GM21447 (cell line): ENCODE data around the gene PHF12.

Experiments
- ATAC-seq: cut with Tn5 transposase; IDR thresholded peaks from one replicate; pipeline ENCODE4 v1.9.1; 2021; ENCODE audit not compliant: unreplicated experiment

PHF12 gene

GRCh38 chr17:28951428-28951990 lies at the start of gene PHF12:
Gene PHF12, minus strand, starts transcription at chr17:28951518. Its CDS starts 558 bp downstream, at chr17:28950960.
- peak; percentile 52 for ATAC-seq

GRCh38 chr17:29000973-29001372 lies 49.7 kb upstream of the PHF12 start:
- no peak for ATAC-seq

DNA sequence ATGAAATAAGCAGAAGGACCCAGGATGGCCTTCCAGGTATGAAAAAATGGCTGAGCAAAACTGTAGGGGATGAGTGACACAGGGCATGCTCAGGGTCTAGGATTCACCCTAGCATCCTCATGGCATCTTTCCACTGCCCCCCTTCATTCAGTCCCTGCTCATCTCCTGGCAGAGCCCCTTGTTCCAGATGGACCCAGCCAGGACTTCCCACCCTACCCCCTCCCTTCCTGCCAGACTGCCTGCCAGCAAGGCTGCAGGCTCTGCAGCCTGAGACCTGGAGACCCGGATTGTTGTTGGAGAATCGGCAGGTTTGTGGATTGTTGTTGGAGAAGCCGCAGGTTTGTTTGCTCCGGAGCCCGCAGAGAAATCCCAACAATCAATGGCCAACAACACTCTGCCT lies 47.9 kb upstream of the PHF12 start:
- ATAC-seq: no peak

DNA sequence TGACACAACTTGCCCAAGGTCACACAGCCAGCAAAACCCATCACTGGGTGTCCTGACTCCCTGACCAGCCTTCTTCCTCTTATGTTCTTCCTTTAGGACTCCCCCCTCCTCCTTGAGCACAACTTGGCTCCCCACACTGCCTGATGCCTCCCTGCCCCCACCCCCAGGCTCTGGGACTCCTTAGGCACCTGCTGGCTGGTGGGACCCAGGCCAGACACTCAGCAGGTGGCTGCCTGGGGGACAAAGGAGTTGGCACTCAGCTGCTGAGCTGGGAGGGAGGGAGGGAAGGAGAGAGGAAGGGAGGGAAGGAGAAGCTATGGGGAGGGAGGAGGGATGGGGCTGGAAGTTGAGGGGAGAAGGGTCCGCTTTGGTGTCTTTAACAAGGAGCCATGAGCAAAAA lies 46.5 kb upstream of the PHF12 start:
- ATAC-seq: no peak

DNA sequence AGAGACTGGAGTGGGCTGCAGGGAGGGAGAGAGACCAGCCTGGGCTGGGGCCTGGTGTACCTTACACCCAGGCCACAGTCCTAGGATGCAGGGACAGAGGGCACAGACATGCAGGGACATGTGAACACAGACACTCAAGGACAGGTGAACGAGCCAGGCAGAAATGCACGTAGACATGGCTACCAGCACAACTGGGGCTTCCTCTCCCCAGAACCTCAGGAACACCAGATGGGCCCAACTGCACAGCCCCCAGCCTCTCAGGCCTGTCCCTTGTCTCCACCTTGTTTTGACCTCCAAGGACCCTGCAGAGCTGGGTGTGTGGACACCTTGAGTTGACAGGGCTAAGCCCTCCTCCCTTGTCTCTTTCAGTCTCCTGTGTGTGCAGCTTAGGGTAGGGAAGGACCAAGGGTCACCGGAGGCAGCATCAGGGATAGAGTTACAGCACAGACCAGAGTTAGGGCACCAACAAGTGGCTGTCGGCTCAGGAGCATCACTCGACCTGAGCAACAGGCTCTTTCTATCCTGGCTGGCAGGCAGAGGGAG lies 45.3 kb upstream of the PHF12 start:
- no peak for ATAC-seq

DNA sequence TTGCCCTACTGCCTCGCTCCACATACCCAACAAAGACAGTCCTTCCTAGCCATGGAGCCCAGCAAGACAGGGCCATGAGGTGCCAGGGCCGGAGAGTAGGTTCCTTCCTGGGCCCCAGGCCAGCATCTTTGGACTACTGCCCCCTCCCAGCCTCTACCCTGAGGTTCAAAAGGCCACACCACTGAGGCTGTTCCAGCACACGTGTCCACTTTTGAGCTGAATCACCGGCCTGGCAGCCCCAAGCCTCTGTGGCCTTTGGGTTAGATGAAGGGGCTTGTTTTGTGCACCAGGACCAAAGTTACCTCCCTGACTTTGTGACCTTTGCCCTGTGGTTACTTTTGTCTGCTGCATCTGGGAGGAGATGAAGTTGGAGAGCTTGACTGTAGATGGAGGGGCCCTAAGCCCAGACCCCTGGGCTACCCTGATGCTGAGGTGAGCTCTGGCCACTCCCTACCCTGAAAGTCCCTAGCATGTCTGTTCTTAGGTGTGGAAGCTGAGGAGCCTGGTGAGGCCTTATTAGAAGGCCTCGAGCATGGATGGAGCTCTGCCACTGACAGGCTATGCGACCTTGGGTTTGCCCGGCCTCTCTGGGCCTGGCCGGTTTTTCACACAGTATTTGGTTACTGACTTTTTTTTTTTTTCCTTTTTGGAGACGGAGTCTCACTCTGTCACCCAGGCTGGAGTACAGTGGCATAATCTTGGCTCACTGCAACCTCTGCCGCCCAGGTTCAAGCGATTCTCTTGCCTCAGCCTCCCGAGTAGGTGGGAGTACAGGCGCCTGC lies 42.5 kb upstream of the PHF12 start:
- ATAC-seq: no peak

DNA sequence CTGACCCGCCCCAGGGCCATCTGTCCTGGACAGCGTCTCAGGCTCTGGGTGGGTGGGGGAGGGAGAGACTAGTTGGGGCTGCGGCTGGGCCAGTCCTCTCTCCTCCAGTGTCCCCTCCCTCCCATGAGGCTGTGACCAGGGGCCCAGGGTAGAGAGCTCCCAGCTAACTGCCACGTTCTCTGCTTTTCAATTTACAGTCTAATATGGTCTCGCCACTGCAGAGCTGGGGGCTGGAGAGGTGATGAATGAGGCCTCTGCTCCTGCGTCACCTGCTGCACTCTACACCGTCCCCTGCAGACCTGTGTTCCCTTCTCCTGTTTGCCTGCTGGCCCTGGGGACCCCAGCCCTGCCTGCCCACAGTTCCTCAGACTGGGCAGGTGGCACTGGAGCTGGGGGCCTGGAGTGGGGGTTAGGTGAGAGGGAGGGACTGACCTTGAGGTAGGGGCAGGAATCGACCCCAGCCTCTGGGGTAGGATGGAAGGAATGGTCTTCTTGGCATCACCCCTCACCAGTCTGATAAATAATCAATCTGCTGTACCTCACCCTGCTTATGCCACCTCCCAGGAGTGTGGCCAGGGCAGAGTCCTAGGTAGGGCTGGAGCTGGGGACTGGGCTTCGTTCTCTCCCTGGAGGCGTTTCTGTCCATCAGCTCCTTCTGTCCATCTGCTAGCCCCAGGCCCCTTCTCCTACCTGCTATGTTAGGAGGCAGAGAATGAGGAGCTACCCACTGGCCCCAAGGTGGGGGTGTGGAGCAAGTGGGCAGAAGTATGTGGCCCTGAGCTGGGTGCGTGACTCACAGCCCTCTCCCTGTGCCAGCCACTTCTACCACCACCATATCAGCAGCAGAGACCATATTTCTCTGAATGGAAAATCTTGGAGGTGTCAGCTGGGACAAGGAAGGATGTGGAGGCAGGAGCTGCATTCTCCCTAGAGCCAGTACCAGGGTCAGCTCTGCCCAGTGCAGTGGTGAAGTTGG lies 41.6 kb upstream of the PHF12 start:
- no peak for ATAC-seq

DNA sequence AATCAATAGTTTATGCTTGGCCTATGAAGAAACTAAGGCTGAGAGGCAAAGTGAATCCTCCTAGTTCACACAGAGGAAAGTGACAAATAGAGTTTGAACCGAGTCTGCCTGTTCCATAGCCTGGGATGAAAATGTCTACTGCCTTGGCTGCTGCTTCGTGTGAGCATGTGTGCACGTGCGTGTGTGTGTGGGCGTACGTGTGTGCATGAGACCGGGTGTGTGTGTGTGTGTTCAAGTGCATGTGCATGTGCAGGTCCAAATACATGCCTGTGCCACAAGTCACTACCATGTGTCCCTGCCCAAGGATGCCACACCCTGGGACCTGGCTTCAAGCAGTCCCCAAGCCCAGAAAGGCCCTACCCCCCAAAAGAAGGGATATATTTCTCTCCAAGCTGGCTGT lies 40.9 kb upstream of the PHF12 start:
- no peak for ATAC-seq

GRCh38 chr17:28991779-28992178 lies 40.5 kb upstream of the PHF12 start:
- no peak for ATAC-seq

DNA sequence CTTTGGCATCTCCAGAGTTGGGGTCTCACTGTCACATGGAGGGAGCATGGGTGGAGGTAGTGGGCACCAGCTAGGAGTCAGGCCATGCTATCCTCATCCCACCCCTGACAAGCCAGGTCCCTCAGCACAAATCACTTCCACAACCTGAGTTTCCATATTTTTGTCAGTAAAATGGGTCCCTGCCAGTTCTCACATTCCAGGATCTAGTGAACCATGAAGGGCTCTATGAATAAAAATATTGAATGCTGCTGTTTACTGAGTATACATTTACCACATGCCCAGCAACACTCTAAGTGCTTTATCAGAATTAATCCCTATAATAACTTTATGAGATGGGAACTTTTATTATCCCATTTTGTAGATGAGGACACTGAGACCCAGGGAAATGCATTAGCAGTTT lies 37.7 kb upstream of the PHF12 start:
- no peak for ATAC-seq

DNA sequence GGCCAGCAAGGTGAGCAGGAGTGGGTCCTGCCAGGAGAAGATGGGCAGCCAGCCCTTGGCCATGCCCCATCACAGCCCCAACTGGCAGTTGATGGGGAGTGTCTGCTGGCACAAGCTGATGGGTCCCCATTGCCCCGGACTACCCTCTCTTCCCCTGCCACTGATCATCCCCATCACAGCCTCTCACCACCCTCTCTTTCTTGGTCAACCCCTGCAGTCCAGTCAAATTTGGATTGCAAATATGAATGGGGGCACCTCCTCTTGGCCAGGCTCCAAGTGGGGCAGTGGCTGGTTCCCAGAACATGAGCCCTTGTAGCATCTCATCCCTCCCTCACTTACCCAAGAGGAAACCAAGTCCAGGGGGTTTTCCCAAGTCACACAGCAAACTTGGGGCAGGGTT lies 37.2 kb upstream of the PHF12 start:
- ATAC-seq: no peak

DNA sequence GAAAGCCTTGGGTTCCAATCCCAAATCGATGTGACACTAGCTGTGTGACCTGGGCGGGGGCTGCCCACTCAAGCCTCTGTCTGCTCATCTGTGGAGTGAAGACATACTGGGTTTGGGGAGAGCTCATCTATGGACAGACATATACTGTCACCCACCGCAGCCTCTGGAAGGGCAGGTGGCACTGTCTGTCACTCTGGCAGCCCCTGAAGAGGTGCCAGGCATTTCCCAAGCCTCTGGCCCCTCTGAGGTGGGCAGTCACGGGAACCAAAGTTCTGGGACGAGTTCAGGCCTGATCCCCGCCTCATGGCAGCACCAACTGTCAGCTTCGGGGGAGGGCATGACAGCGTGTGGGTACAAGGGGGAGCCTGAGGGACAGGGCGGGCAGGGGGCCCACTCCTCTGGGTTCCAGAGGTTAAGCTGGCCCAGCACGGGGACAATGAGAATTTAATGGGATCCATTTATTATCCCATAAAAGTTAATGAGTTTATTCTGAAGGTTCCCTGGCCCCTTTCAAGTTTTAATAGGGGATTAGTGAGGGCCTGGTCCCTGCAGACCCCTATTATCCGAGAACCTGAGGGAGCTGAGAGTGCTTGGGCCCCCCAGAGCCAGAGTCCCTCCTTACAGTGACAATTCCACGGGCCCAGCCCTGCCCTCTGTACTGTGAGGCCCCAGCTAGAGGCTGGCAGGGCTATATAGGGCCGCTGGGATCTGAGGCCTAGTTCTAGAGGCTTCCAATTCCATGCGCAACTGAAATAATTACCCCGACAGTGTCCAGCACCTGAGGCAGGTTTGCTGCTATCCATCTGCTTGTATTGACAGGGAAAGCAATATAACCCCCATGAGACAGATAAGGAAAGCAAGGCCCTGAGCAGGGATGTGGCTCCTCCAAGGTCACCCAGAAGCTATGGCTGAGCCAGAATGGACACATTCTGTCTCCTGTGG lies 35.7 kb upstream of the PHF12 start:
- ATAC-seq: no peak

GRCh38 chr17:28985950-28986713 lies 34.8 kb upstream of the PHF12 start:
- ATAC-seq: no peak

GRCh38 chr17:28983286-28984230 lies 32.2 kb upstream of the PHF12 start:
- ATAC-seq: no peak

DNA sequence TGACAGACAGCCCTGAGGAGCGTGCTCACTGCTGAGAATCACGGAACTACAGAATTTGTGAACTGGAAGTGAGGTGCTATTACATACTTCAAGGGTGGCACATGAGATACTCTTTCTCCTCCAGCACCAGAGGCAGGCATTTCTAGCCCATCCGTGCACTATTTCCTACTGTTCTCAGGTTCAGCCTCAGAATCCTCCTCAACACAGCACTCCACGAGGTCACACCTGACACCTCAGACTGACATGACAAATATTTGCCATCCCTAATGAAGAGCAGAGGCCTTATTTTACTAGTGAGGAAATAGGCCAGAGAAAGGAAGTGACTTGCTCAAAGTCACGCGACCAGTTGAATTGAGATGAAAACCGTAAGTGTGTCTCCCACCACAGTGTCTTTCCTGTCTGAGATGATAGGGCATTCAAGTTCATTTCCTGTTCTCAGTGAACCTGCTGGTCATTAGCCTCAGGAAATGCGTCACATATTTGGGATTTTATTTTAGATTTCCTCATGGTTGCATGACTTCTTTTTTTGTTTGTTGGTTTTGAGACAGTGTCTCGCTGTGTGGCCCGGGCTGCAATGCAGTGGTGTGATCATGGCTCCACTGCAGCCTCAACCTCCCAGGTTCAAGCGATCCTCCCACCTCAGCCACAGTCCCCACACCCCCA lies 30.9 kb upstream of the PHF12 start:
- ATAC-seq: peak; percentile 82

GRCh38 chr17:28978356-28978964 lies 27.1 kb upstream of the PHF12 start:
- no peak for ATAC-seq

DNA sequence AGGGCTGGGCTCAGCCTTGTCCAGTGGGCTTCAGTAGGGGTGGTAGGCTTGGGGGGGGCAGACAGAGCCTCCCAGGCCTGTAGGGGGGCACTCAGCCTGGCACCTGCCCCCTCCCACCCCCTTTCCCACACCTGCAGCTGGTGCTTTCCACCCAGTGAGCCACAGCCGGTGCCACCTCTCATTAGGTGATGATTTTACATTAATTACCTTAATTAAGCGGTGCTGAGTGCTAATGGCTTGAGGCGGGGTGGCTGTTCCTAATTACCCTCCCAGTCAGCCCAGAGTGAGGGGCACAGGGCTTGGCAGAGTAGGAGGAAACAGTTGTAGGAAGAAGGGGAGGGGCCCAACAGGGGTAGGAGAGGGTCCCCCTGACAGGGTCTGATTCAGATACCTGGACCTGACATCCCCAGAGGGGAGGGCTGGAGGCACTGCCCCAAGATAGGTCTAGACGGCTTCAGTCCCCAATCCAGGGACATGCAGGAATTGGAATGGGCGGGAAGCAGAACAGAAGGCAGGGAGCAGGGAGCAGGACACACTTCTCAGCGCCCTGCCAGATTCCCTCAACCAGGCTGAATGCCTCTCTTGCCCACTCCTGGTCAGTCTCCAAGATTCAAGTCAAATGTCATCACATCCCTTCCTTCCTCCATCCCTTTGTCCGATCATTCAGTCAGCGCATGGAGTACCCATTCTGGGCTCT lies 26.5 kb upstream of the PHF12 start:
- ATAC-seq: no peak
